ENCODE results near the gene PLEKHG5.

DNA sequence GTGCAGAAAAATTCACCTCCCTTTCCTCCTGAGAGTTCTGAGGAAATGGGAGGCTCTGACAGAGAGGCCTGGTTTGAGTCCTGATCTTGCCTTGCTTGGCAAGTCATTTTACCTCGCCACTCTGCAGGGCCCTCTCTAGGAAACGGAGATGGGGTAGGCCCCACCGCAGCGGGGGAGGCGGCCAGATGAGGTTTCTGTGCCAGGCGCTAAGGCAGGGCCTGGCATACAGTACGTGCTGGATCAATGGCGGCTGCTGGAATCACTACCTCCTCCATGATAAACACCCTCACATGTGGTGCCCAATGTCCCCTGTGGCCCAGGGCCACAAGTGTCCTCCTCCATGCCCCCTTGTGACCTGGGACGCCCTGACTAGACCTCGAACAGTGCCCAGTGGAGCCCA is 499 bp upstream of the PLEKHG5 start:
- TF ChIP-seq, protein P1, sequence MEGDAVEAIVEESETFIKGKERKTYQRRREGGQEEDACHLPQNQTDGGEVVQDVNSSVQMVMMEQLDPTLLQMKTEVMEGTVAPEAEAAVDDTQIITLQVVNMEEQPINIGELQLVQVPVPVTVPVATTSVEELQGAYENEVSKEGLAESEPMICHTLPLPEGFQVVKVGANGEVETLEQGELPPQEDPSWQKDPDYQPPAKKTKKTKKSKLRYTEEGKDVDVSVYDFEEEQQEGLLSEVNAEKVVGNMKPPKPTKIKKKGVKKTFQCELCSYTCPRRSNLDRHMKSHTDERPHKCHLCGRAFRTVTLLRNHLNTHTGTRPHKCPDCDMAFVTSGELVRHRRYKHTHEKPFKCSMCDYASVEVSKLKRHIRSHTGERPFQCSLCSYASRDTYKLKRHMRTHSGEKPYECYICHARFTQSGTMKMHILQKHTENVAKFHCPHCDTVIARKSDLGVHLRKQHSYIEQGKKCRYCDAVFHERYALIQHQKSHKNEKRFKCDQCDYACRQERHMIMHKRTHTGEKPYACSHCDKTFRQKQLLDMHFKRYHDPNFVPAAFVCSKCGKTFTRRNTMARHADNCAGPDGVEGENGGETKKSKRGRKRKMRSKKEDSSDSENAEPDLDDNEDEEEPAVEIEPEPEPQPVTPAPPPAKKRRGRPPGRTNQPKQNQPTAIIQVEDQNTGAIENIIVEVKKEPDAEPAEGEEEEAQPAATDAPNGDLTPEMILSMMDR (IDR thresholded peaks at IDR 0.05; ENCODE audit: low read length): no peak
- TF ChIP-seq EZH2 (IDR thresholded peaks at IDR 0.05; ENCODE audit: borderline replicate concordance, low read length): no peak
